Activated T-helper 1 cell treated with anti-CD3 and anti-CD28 coated beads, Interleukin-12 subunit alpha, Interleukin-12 subunit beta, Interleukin-2, Interleukin-4 antibody, amounts not matched to agents 30 ng/mL and 10 ng/mL and 1 ng/mL, durations not matched to agents 14 hours and 24 hours and 36 hours (primary cell): ENCODE results near the gene METAP1D. TPM values are rescaled to one million over a fixed set of nuclear protein-coding genes. Genes with fewer than 3 reads are reported as not detected.

ENCODE experiments used
- DNase-seq: peaks from one replicate; pipeline ENCODE4 v3.0.0; 2021; ENCODE audit warnings: low spot score
- H3K27ac Mint-ChIP-seq: one replicate; pipeline ENCODE4 v1.8.0; 2021; ENCODE audit warnings: mild to moderate bottlenecking, mixed read lengths
- H3K27me3 Mint-ChIP-seq: one replicate; pipeline ENCODE4 v1.8.0; 2022; ENCODE audit warnings: mild to moderate bottlenecking, moderate library complexity, mixed read lengths; ENCODE audit not compliant: insufficient read depth
- H3K36me3 Mint-ChIP-seq: one replicate; pipeline ENCODE4 v1.8.0; 2021; ENCODE audit warnings: low read depth, mixed read lengths
- H3K4me1 Mint-ChIP-seq: one replicate; pipeline ENCODE4 v1.8.0; 2021; ENCODE audit warnings: low read depth, mixed read lengths
- H3K4me3 Mint-ChIP-seq: one replicate; pipeline ENCODE4 v1.8.0; 2021; ENCODE audit warnings: mild to moderate bottlenecking, moderate library complexity, mixed read lengths
- H3K9me3 Mint-ChIP-seq: one replicate; pipeline ENCODE4 v1.8.0; 2021; ENCODE audit warnings: mixed read lengths
- intact Hi-C: fragments of 100-400 bp; cut with micrococcal nuclease; formaldehyde crosslinking; loops from one replicate; pipeline ENCODE4 v1.15.1; 2024
- total RNA-seq: library from RNA; stranded (reverse); gene quantifications from 2 replicates; pipeline ENCODE4 v1.2.3, GENCODE V29; 2022

The METAP1D gene
- total RNA-seq, 1 donor from 2014 or later: 5.4 TPM

DNA sequence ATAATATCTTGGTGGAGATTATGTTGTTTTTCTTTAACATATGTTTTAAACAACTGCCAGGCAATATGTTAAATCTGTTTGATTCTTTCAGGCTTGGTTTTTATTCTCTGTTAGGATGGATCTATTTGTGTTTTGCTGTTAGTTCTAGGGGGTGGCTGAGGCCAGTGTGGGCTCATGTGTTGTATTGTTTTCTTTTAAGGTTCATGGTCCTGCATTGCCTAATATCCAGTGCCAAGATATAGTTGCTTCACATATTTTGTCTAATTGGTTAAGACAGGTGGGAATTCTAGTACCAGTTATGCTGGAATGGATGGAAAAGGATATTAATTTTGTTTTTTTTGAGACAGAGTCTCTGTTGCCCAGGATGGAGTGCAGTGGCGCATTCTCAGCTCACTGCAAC is 7.6 kb downstream of the METAP1D start:
- Mint-ChIP-seq H3K4me3 (no peak overlapping the region), H3K27ac (no peak overlapping the region), H3K36me3 (peaks cover 3% of the 10 kb centered on the region), H3K4me1 (peaks cover 19% of the 10 kb centered on the region), H3K27me3 (no peaks in the 10 kb centered on the region), H3K9me3 (no peaks in the 10 kb centered on the region)
- intact Hi-C loops: no loop called here
- no peak for DNase-seq

GRCh38 chr2:172009823-172010222 is 10.1 kb downstream of the METAP1D start:
- Mint-ChIP-seq H3K27ac (no peak overlapping the region), H3K27me3 (no peaks in the 10 kb centered on the region), H3K4me1 (peaks cover 30% of the 10 kb centered on the region), H3K9me3 (no peaks in the 10 kb centered on the region), H3K4me3 (no peak overlapping the region), H3K36me3 (peaks cover 6% of the 10 kb centered on the region)
- intact Hi-C loops: no loop called here
- no peak for DNase-seq

DNA sequence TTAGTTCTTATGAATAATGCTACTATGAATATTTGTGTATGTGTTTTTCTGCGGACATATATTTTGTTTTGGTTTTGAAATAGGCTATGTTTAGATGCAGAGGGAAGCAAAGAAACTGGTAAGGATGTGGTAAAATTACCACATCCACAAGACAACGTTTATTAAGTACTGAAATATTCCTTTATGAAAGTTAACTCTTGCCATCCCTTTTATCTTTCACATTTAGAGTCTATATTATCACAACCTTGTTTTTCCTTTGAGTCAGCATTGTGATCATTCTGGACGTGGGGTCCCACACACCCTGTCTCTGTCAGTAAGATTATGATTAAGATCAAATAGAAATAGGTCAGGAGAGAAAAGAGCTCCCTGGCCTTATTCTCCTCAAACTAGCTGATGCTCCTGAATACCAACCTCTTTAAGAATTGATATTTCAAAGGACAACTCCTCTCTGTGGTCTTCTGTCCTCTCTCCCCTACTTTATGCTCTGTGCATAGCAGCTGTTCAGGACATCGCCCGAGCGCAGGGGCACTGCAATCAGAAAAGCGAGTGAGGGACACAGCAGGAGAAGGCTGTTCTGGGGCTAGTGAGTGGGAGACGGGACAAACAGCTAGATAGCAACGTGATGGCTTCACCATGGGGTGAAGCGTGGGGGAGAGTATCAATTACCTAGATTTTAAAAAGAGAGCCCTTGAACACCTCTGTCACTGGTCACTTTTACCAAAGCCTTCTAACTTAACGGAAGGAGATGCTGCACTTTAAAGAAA is 12.2 kb downstream of the METAP1D start:
- intact Hi-C loops: no loop called here
- peaks cover 6% of the 10 kb centered on the region for H3K36me3 Mint-ChIP-seq
- no peak for DNase-seq
- H3K9me3 Mint-ChIP-seq: no peaks in the 10 kb centered on the region
- peaks cover 30% of the 10 kb centered on the region for H3K4me1 Mint-ChIP-seq
- peak overlapping the region; percentile 70 for H3K27ac Mint-ChIP-seq
- peak overlapping the region; percentile 15 for H3K4me3 Mint-ChIP-seq
- no peaks in the 10 kb centered on the region for H3K27me3 Mint-ChIP-seq

DNA sequence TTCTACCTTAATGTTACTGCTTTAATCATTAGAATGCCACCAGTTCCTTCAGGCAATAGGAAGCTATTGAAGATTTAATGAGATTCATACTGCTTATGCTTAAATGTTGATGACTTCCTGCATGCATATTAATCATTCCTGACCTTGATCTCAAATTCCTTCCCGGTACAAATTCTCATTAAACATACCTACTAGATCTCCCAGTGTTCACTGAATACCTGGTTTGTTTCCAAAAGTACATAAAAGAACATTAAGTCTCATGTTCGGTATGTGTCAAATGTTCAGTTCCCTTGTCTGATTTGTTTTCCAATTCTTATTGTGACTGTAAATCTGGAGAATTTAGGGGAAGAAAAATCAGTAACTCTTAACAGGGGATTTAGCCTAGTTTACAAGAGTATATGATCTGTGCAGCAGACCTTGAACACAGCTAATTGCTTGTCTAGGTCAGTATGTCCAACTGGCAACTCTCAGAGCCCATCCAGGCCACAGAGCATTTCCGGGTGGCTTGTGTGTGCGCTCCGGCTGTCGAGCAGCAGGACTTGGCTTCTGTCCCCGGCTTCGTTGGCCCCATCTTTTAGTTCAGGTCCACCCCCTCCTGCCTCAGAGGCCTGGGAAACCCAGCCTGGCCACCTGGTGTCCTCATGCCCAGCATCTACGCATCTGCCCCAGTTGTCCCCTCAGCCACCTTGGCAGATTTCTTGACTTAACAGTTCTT is 13.1 kb downstream of the METAP1D start:
- intact Hi-C loops: no loop called here

DNA sequence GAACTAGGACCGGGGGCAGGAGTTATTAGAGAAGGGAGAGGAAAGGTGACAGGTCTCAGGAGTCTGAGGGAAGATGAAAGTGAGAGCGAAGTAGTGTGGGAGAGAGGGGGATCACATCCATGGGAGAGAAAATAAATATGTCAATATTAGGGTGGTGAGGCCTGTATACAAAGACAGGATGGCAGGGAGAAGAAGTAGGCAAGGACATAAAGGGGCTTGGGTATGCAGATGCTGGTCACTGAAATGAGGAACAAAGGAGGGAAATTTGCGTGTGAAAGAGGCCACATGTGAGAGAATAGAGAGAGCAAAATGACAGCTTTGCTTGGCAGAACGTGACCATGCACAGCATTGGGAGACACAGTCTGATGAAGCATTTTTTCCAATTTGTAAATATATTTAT is 13.6 kb downstream of the METAP1D start:
- H3K27ac Mint-ChIP-seq: no peak overlapping the region
- H3K9me3 Mint-ChIP-seq: no peaks in the 10 kb centered on the region
- H3K36me3 Mint-ChIP-seq: peaks cover 6% of the 10 kb centered on the region
- no peak overlapping the region for H3K4me3 Mint-ChIP-seq
- no peaks in the 10 kb centered on the region for H3K27me3 Mint-ChIP-seq
- intact Hi-C loops: no loop called here
- peaks cover 30% of the 10 kb centered on the region for H3K4me1 Mint-ChIP-seq
- DNase-seq: no peak

More for the DNA sequence above, 13.1 kb downstream of the METAP1D start:
- Mint-ChIP-seq H3K36me3 (peaks cover 6% of the 10 kb centered on the region), H3K4me3 (no peak overlapping the region), H3K27ac (no peak overlapping the region), H3K27me3 (no peaks in the 10 kb centered on the region), H3K4me1 (peaks cover 30% of the 10 kb centered on the region), H3K9me3 (no peaks in the 10 kb centered on the region)
- no peak for DNase-seq

GRCh38 chr2:172021074-172021931 is 21.6 kb downstream of the METAP1D start:
- intact Hi-C loops: no loop called here
- Mint-ChIP-seq H3K4me3 (no peak overlapping the region), H3K27me3 (peaks cover 4% of the 10 kb centered on the region), H3K36me3 (no peaks in the 10 kb centered on the region), H3K9me3 (no peaks in the 10 kb centered on the region), H3K4me1 (peaks cover 4% of the 10 kb centered on the region), H3K27ac (no peak overlapping the region)
- DNase-seq: no peak

DNA sequence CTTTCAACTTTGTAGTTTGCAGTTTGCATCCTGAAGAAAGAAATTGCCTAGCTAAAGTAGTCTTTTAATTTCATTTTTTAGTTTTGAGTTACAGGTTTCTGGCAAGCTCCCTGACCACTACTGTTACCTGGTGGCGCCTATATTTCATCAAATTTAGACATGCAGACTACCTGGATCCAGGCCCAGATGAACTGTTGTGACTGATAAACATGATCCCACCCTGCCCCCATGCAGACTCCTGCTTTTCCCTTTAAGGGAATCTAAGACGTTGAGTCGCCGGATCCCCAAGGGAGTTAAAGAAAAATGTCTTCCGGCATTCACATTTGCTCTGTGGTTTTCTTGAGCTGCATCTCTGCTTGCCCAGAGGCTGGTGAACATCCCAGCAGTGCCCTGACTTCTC is 22.2 kb downstream of the METAP1D start:
- H3K27ac Mint-ChIP-seq: no peak overlapping the region
- peaks cover 4% of the 10 kb centered on the region for H3K27me3 Mint-ChIP-seq
- H3K36me3 Mint-ChIP-seq: no peaks in the 10 kb centered on the region
- intact Hi-C loops: no loop called here
- no peaks in the 10 kb centered on the region for H3K9me3 Mint-ChIP-seq
- no peak for DNase-seq
- no peak overlapping the region for H3K4me3 Mint-ChIP-seq
- peaks cover 5% of the 10 kb centered on the region for H3K4me1 Mint-ChIP-seq

DNA sequence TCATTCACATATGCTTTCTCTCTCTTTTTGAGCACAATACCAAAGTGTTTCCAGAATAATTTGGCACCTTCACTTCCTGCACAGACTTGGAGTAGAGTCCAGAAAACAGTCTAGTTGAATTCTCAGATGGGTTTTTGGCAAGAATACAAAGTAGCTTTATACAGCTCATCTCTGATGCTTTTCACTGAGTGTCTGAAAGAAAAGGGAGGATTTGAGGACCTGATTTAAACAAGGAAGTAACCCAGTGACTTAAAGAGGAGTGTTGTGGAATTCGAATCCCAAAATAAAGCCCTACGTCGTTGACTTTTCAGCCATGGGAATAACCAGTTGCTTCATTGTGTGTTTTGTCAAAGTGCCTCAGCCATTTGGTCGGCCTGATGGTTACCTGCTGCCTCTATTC is 31.8 kb downstream of the METAP1D start:
- Mint-ChIP-seq H3K27ac (no peak overlapping the region), H3K9me3 (no peaks in the 10 kb centered on the region), H3K4me1 (no peaks in the 10 kb centered on the region), H3K27me3 (peaks cover 2% of the 10 kb centered on the region), H3K4me3 (no peak overlapping the region), H3K36me3 (no peaks in the 10 kb centered on the region)
- no peak for DNase-seq
- intact Hi-C loops: no loop called here

DNA sequence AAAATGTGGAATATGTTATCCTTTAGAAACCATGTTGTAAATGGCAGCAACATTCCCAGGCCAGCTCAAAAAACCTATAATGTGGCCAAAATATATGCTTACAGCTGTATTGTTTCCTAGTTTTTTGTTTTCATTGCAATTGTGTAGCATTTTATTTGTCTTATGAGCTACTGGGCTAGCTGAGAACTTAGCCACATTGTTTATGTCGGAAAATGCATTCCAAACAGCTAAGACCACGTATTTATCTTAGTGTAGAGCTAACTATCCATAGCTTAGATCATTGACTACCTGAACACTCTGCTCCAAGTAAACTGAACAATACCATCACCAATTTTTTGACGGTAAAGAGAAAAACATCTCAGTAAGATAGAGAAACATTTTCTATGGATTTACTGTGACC is 38.4 kb downstream of the METAP1D start:
- Mint-ChIP-seq H3K9me3 (no peaks in the 10 kb centered on the region), H3K4me3 (no peak overlapping the region), H3K27ac (no peak overlapping the region), H3K4me1 (no peaks in the 10 kb centered on the region), H3K27me3 (no peaks in the 10 kb centered on the region), H3K36me3 (no peaks in the 10 kb centered on the region)
- intact Hi-C loops: no loop called here
- no peak for DNase-seq

DNA sequence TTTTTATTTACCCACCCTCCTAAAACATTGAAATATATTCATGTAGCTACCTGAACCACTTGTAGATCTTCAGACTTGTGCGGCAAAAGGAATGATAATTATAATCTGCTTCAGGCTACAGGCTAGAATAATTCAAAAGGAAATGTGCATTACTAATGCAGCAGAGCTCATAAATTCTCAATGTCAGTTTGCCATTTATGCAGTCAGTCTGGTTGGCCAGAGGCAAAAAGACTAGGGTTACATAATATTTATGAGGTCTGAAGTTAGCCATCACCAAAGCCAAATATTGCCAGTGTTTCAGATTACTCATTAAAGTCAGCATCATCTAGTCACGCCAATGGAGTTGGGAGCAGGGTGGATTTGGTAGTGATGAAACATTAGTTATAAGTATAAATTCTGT is 38.9 kb downstream of the METAP1D start:
- H3K9me3 Mint-ChIP-seq: no peaks in the 10 kb centered on the region
- no peak overlapping the region for H3K4me3 Mint-ChIP-seq
- H3K36me3 Mint-ChIP-seq: no peaks in the 10 kb centered on the region
- no peak overlapping the region for H3K27ac Mint-ChIP-seq
- intact Hi-C loops: no loop called here
- no peaks in the 10 kb centered on the region for H3K27me3 Mint-ChIP-seq
- no peaks in the 10 kb centered on the region for H3K4me1 Mint-ChIP-seq
- no peak for DNase-seq

DNA sequence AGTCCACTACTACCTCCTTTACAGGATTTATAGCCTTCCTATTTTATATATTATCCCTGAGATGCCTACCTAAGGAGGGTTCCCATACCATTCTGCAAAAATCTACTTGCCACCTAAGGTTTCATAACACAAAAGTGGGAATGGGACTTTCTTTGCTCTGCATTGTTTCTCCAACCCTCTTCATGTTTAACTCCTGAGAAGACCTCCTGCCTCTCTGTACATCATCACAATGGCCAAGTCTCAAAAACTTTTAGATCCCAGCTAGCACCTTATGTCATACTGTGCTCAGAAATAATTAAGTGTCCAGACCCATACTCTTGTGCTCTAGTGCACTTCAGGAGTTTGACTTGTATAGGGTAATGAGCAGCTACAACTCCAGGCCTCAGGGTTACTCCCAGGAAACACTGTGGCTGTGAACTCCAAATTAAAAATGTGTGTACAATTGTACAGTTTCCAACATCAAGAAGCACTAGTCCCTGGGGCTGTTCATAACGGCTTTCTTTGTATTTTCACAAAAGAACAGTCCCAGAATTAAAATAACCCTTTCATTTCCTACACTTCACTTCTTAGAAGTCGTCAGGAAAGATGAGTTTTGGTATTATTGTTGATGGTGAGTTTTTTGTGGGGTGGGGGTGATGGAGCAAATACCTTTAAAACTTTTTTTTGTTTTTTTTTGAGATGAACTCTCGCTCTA is 39.4 kb downstream of the METAP1D start:
- intact Hi-C loops: no loop called here
- no peaks in the 10 kb centered on the region for H3K9me3 Mint-ChIP-seq

GRCh38 chr2:172040311-172040710 is 40.6 kb downstream of the METAP1D start:
- H3K36me3 Mint-ChIP-seq: no peaks in the 10 kb centered on the region
- no peaks in the 10 kb centered on the region for H3K9me3 Mint-ChIP-seq
- H3K27me3 Mint-ChIP-seq: no peaks in the 10 kb centered on the region
- no peak overlapping the region for H3K4me3 Mint-ChIP-seq
- H3K27ac Mint-ChIP-seq: no peak overlapping the region
- H3K4me1 Mint-ChIP-seq: no peaks in the 10 kb centered on the region
- intact Hi-C loops: no loop called here
- no peak for DNase-seq

More for the DNA sequence above, 39.4 kb downstream of the METAP1D start:
- Mint-ChIP-seq H3K36me3 (no peaks in the 10 kb centered on the region), H3K4me3 (no peak overlapping the region), H3K27ac (no peak overlapping the region), H3K4me1 (no peaks in the 10 kb centered on the region), H3K27me3 (no peaks in the 10 kb centered on the region)
- no peak for DNase-seq
